Neutrophil (primary cell): ENCODE data around the gene STAB2.

Experiments
- H3K27ac ChIP-seq: fragments of 200-600 bp; sonication (generic); 2 replicates; pipeline ENCODE4 v1.5.1; 2016; ENCODE audit warnings: mild to moderate bottlenecking, moderate library complexity
- H3K27me3 ChIP-seq: fragments of 200-600 bp; sonication (generic); 2 replicates; pipeline ENCODE4 v1.6.0; 2016; ENCODE audit warnings: mild to moderate bottlenecking
- H3K36me3 ChIP-seq: fragments of 200-600 bp; sonication (generic); 2 replicates; pipeline ENCODE4 v1.5.1; 2017
- H3K4me1 ChIP-seq, 2 experiments: fragments of 200-600 bp in 1 of 2; sonication (generic) in 1 of 2; 1 replicate in 1 of 2; 2 replicates in 1 of 2; pipeline versions ENCODE4 v1.5.1 to v1.6.1; 2013 to 2016; ENCODE audit warnings: low read depth in 1 of 2, low read length in 1 of 2, mild to moderate bottlenecking in 1 of 2, moderate library complexity in 1 of 2; ENCODE audit not compliant: control insufficient read depth in 1 of 2, insufficient read depth in 1 of 2
- H3K4me3 ChIP-seq, 2 experiments: fragments of 200-600 bp in 1 of 2; sonication (generic) in 1 of 2; 1 replicate in 1 of 2; 2 replicates in 1 of 2; pipeline ENCODE4 v1.5.1; 2013 to 2016; ENCODE audit warnings: low read depth in 1 of 2, low read length in 1 of 2, mild to moderate bottlenecking in 1 of 2, moderate library complexity in 1 of 2
- H3K9me3 ChIP-seq: fragments of 200-600 bp; sonication (generic); 2 replicates; pipeline ENCODE4 v1.5.1; 2016
- TF ChIP-seq, protein P1 (sequence below): fragments of 200-600 bp; sonication (generic); IDR thresholded peaks from 2 replicates; pipeline ENCODE4 v1.5.1; 2016; ENCODE audit warnings: antibody characterized with exemption

Gene STAB2

DNA sequence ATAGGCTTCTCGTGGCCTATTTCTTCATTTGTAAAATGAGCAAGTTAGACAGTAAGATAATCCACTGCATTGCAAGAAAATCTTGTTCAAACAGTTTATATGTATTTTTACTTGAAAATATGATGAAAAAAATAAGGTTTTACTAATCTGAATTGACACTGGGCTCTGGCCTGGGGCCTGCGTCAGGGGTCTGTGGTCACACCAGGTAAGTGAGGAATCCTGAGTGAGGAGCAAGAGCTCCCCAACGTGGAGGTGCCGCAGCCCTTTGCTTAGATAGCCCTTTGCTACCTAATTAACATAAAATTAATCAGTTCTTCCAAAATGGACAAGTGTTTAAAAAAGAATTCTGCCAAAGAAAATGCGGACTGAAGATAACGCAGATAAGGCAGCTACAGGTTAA is 39.1 kb upstream of the STAB2 start:
- TF ChIP-seq, protein P1, sequence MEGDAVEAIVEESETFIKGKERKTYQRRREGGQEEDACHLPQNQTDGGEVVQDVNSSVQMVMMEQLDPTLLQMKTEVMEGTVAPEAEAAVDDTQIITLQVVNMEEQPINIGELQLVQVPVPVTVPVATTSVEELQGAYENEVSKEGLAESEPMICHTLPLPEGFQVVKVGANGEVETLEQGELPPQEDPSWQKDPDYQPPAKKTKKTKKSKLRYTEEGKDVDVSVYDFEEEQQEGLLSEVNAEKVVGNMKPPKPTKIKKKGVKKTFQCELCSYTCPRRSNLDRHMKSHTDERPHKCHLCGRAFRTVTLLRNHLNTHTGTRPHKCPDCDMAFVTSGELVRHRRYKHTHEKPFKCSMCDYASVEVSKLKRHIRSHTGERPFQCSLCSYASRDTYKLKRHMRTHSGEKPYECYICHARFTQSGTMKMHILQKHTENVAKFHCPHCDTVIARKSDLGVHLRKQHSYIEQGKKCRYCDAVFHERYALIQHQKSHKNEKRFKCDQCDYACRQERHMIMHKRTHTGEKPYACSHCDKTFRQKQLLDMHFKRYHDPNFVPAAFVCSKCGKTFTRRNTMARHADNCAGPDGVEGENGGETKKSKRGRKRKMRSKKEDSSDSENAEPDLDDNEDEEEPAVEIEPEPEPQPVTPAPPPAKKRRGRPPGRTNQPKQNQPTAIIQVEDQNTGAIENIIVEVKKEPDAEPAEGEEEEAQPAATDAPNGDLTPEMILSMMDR, result no peak
- H3K4me1 ChIP-seq, result no peaks in the 10 kb centered on the region
- peaks cover 24% of the 10 kb centered on the region for H3K27me3 ChIP-seq
- H3K9me3 ChIP-seq, result no peaks in the 10 kb centered on the region
- no peak overlapping the region for H3K4me3 ChIP-seq
- H3K36me3 ChIP-seq, result no peaks in the 10 kb centered on the region
- H3K27ac ChIP-seq, result no peak overlapping the region

DNA sequence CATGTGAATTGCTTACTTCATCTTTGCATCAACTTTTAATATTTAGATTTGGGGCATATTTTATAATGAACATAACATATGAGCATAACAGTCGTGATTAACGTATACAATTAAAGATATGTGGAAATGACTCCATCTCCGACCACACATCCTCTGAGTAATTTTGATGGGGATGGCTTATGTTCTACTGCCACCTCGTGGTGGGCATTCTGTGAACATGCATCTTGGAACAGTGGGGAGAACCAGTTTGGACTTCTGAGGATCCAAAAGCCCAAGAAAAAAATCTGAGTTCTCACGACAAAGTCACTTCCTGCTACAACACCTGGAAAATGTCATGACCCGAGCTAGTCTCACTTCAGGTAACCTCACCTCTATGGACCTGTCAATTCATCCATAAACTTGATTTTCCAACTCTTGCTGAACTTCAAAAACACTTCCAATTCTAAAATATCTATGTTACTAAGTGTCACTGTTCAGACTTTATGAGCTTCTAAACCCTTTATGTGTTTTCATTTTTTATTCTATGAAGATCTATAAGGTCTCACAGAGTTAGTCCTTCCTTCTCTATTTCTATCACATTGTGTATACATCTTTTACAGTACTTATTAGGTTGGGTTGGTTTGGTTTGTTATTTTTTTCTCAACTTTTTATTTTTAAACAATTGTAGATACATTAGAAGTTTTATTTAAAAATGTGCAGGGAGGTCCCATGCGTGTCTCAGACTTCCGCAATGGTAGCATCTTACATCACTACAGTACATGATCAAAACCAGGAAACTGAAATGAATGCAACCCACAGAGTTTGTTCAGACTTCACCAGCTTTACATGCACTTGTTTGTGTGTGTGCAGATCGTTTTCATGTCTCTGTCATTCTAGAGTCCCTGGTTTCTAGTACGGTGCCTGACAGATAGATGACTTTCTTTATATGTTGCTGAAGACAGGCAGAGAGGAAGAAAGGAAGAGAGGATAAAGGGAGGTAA is 38.2 kb upstream of the STAB2 start:
- H3K4me3 ChIP-seq, result no peak overlapping the region
- TF ChIP-seq, protein P1, result no peak
- H3K27ac ChIP-seq, result no peak overlapping the region
- H3K27me3 ChIP-seq, result peaks cover 24% of the 10 kb centered on the region
- H3K36me3 ChIP-seq, result no peaks in the 10 kb centered on the region
- H3K9me3 ChIP-seq, result no peaks in the 10 kb centered on the region
- H3K4me1 ChIP-seq, result no peaks in the 10 kb centered on the region

DNA sequence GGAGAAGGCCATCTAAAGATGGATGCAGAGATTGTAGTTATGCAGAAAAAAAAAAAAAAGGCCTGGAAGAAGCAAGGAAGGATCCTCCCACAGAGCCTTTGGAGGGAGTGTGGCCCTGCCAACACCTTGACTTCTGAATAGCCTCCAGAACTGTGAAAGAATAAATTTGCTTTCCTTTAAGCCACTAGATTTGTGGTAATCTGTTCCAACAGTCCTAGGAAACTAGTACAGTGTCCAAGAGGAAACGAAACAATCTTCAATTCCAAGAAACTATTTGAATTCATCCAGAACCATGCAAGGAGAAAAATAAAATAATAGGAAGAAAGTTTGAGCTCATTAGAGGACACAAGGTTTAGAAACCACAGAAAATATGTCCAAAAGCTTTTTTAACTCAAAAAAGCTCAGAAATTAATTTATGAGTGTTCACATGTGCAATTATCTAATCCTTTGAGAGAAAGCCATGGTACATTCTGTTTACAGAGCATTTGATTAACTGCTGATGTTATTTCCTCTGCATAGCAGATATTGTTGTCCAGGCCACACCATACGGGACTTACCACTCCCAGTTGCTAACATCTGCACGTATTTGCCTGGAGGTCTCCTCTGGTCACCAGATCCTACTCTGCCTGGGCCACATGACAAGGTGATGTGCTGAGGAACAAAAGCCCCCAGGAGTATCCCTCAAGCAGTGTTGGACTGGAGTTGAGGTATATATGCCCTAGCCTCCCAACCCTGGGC is 30.0 kb upstream of the STAB2 start:
- Histone ChIP-seq H3K4me1 (no peaks in the 10 kb centered on the region), H3K36me3 (no peaks in the 10 kb centered on the region), H3K27me3 (peaks cover 9% of the 10 kb centered on the region), H3K9me3 (no peaks in the 10 kb centered on the region), H3K4me3 (no peak overlapping the region), H3K27ac (no peak overlapping the region)
- TF ChIP-seq, protein P1, result no peak

DNA sequence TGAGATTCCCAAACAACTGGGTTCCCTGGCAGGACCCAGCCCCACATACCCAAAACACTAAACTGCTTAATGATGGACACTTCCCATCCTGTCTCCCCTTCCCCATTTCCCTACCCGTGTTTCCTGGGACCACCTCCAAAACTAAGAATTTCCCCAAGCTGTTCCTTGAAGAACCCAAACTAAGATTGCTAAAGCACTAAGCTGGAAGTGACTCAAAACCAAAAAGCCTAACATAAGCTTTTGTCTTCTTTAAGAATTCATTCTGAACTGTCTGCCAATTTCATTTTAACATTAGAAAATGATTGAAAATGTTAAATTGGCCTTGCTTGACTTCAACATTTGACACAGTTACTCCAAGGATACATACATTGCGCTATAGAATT is 29.5 kb upstream of the STAB2 start:
- TF ChIP-seq, protein P1, result no peak
- Histone ChIP-seq H3K27me3 (peaks cover 4% of the 10 kb centered on the region), H3K4me1 (no peaks in the 10 kb centered on the region), H3K9me3 (no peaks in the 10 kb centered on the region), H3K4me3 (no peak overlapping the region), H3K27ac (no peak overlapping the region), H3K36me3 (no peaks in the 10 kb centered on the region)

DNA sequence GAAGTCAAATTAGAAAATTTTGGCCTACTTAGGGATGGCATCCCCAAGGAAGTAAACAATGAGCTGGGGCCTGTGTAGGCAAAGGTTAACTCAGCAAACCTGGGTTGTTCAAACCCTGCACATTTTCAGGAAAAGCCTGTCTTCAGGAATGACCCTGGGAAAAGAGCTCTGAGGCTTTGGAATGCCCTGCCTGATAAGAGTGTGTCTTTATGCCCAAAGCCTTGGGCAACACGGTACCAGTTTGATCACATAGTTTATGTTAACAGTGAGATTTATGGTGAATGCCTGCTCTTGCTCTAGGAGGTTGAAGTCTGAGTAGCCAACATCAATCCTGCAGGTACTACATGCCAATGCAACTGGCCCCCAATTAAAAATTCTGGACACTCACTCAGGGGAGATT is 28.2 kb upstream of the STAB2 start:
- TF ChIP-seq, protein P1, result no peak
- H3K4me1 ChIP-seq, result no peaks in the 10 kb centered on the region
- no peaks in the 10 kb centered on the region for H3K9me3 ChIP-seq
- no peaks in the 10 kb centered on the region for H3K27me3 ChIP-seq
- H3K4me3 ChIP-seq, result no peak overlapping the region
- no peak overlapping the region for H3K27ac ChIP-seq
- H3K36me3 ChIP-seq, result no peaks in the 10 kb centered on the region
